ENCODE measurements around the gene RNF186.

DNA sequence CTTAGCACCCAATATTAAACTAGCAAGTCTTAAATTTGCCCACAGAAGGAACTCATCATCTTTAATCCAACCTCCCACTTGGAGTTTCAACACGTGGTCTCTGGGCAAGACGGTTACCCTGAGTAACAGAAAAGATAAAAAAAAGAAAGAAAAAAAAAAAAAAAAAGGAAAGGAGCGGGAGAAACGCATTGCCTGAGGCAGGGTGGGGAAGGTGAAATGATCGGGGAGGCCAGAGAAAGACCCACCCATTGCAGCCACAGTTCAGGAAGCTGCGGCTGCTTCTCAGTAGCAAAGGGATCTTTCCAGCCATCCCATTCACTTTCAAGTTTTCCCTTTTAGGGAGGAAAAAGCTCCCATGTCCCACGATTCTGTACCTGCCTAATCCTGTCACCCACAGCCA is 35.1 kb upstream of the RNF186 start:
- TF ChIP-seq CTCF (conservative IDR thresholded peaks at IDR 0.05; ENCODE audit: low read depth, low read length) (no peak), EZH2 (IDR thresholded peaks at IDR 0.05; ENCODE audit: low read length, unreplicated experiment) (no peak)

Data from PC-3 (cell line).